COLO668 (cell line): ENCODE measurements around the gene ANO3.

Source experiments
- DNase-seq: peaks from one replicate; lab custom pipeline; 2025; ENCODE audit not compliant: unreplicated experiment; lab: John Stamatoyannopoulos, UW

ANO3 gene

GRCh38 chr11:26353010-26353409, 21.1 kb downstream of the ANO3 start:
- no peak for DNase-seq

GRCh38 chr11:26359055-26359454, 27.1 kb downstream of the ANO3 start:
- no peak for DNase-seq

GRCh38 chr11:26365284-26365683, 33.4 kb downstream of the ANO3 start:
- no peak for DNase-seq

- DNase-seq = no peak
Observed at GRCh38 chr11:26377619-26378018, 45.7 kb downstream of the ANO3 start.

GRCh38 chr11:26399336-26399735, 67.4 kb downstream of the ANO3 start:
- no peak for DNase-seq

- no peak for DNase-seq
Observed at GRCh38 chr11:26410706-26411366, 78.9 kb downstream of the ANO3 start.

GRCh38 chr11:26412955-26413354, 81.0 kb downstream of the ANO3 start:
- DNase-seq = no peak

GRCh38 chr11:26418386-26418912, 86.5 kb downstream of the ANO3 start:
- no peak for DNase-seq

- no peak for DNase-seq
Observed at GRCh38 chr11:26420331-26420730, 88.4 kb downstream of the ANO3 start.

- no peak for DNase-seq
Observed at GRCh38 chr11:26424255-26424654, 92.3 kb downstream of the ANO3 start.

GRCh38 chr11:26439854-26440253, 107.9 kb downstream of the ANO3 start:
- DNase-seq = no peak

GRCh38 chr11:26442131-26442530, 110.2 kb downstream of the ANO3 start:
- no peak for DNase-seq

GRCh38 chr11:26443617-26444016, 111.7 kb downstream of the ANO3 start:
- no peak for DNase-seq

GRCh38 chr11:26457636-26458035, 125.7 kb downstream of the ANO3 start:
- DNase-seq = no peak

GRCh38 chr11:26465274-26465673, 133.3 kb downstream of the ANO3 start:
- no peak for DNase-seq

- DNase-seq = no peak
Observed at GRCh38 chr11:26467506-26467905, 135.6 kb downstream of the ANO3 start.

GRCh38 chr11:26470992-26471391, 139.1 kb downstream of the ANO3 start:
- no peak for DNase-seq

GRCh38 chr11:26473216-26474194, 141.6 kb downstream of the ANO3 start:
- no peak for DNase-seq

- no peak for DNase-seq
Observed at GRCh38 chr11:26474401-26474800, 142.5 kb downstream of the ANO3 start.

GRCh38 chr11:26477396-26477795, 145.5 kb downstream of the ANO3 start:
- DNase-seq = no peak

GRCh38 chr11:26478710-26479109, 146.8 kb downstream of the ANO3 start:
- DNase-seq = no peak

- DNase-seq = no peak
Observed at GRCh38 chr11:26480041-26480440, 148.1 kb downstream of the ANO3 start.
